GM11168 (cell line): ENCODE data around the gene CAPZB.

ENCODE experiments used
- in situ Hi-C: fragments of 300-500 bp; cut with MboI; formaldehyde crosslinking; loops from one replicate; pipeline ENCODE4 v1.12.0; 2022; ENCODE audit warnings: low sequenced_read_pairs; ENCODE audit not compliant: unreplicated experiment

Gene CAPZB

DNA sequence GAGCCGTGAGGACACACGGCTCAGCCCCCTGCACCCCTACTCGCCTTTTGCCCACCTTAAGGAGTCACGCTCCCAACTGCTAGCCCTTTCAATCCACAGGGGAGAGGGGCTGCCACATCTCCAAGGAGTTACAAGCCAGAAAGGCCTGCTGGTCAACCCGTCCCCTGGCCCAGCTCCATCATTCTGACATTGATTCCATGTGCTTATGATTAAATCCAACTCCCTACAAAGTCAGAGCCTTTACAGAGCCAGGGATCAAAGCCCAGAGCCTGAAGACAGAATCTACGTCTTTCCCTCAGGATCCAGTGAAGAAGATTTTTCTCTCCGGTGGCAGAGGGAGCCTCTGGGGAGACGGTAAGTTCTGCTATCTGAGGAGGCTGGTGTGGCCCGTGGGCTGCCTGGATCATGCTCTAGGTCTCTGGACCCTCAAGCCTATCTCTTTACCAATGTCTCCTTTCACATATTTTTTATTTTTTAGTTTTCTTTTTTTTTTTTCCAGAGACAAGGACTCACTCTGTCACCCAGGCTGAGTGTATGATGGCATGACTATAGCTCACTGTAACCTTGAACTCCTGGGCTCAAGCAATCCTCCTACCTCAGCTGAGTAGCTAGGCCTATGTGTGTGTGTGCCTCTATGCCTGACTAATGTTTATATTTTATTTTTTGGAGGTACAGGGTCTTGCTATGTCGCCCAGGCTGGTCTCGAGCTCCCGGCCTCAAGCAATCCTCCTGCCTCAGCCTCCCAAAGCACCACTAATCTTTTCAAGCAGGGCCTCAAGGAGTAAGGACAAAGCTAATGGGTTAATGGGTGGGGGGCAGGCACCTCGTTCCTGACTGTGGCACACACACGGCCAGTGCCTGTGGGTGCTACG, 111.9 kb downstream of the CAPZB start:
- in situ Hi-C loops = no loop called here

DNA sequence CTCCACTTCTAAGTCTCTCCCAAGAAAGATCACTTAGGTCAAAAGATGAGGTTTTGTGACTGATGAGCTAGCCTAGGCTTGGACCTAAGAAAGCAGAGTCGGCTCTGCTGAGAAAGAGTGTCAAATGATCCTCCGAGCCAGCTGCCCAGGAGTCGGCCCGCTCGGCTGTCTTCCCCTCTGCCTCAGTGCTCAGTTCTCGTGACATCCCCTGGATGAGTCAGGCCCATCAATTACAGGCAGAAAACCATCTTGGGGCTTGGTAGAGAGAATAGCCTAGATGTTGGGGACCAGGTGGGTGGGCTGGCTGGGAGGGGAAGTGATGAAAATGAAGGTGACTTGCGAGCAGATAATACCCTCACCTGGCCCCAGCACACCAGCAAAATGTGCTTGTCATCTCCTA, 112.7 kb downstream of the CAPZB start:
- in situ Hi-C loops = no loop called here

- in situ Hi-C loops = no loop called here
These were observed 113.2 kb downstream of the CAPZB start for GRCh38 chr1:19372136-19372514.

GRCh38 chr1:19371226-19372135, 113.9 kb downstream of the CAPZB start:
- in situ Hi-C loops = no loop called here

DNA sequence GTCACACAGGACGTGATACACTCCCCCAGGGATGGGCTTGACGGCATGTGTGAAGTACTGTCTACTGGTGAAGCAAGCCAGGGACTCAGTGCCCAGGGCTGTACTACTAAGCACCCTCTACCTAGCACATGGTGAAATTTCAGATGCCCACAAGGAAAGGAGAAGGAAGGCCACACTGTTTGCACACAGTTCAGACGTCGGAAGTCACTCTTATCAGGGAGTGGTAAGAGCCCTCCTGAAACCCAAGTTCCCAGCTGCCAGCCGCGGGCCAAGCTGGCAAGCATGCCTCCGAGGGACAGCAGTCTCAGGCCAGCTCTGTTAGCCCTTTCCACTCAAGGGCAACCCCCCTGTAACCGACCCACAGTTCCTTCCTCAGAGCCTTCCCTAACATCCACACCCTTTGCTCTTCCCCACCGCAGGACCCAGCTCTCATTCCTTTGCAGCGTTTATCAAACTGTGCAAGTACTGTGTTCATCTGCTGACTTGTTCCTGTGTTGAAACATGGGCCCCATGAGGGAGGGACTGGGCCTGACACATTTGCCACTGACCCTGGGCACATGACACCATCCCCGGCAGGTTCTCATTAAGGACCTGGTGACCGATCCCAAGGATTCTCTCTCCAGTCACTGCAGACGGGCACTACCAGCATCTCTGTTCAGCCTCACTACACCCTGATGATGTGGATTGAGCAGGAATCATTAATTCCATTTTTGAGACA, 114.7 kb downstream of the CAPZB start:
- in situ Hi-C loops = no loop called here

DNA sequence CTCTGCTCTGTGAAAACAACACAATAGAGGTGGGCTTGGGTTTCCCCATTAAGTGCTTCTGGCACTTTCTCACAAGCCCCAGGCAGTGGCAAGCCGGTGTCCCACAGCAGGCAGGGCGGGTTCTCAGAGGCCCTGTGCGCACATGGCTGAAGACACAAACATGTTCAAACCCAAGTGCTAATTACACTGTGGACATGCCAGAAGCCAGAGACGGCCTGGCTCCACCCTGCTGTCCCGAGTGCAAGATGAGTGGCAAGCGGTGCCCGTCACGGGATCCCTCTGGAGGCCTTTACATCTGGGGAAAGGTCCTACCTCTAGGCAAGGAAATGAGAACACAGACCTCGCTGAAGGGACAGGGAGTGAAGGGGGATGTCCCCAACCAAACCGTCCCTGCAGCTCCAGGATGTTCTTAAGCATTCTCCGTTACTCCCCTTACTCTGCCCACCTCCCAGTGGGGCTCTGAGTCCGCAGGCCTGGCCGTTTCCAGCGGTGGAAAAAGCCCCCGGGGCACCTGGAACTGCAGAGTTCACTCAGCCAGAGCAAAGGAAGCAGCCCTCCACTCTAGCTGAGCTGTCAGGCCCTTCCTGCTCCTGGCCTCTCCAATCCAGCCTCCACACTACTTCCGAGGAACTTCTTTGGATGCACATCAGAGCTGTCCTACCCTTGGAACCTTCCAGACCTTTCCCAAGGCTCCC, 115.8 kb downstream of the CAPZB start:
- in situ Hi-C loops = no loop called here

- in situ Hi-C loops = no loop called here
These were observed 116.4 kb downstream of the CAPZB start for GRCh38 chr1:19368964-19369363.

GRCh38 chr1:19368050-19368449, 117.3 kb downstream of the CAPZB start:
- in situ Hi-C loops = no loop called here

GRCh38 chr1:19367584-19368041, 117.7 kb downstream of the CAPZB start:
- in situ Hi-C loops = no loop called here

DNA sequence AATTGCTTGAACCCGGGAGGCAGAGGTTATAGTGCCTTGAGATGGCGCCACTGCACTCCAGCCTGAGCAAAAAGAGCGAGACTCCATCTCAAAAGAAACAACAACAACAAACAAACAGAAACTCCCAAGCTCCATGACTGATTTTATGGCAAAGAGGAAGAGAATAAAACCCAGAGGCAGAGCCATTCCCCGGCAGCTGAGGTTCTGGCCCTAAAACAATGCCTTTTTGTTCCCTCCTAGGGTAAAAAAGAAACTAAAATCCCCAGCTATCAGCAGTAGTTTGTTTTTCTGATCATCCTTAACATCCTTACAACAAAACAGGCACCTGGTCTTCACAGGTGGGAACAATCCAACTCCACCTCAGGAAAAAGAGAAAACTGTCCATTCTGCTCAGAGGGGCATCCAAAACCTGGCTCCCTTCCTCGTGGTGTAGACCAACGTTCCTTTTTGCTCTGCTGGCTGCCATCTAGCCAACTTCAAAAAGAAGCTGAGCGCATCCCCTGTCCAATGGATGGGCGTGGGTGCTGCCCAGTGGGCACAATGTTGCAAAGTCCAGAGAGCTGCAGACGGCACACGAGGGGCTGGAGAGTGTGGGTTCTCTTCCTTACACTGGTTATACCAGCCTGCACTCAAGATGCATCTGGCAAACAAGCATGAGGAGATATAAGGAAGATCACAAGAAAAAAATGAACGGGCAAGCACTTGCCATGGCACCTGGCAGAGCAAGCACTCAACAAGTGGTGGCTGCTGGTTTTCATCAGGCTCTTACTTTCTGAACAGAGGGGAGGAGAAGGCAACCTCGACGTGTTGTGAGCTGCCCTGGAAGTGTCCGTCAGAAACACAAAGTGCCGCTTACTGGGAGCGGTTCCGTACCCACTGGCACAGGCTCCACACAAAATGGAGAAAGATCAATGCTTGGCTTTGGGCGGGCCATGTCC, 118.5 kb downstream of the CAPZB start:
- in situ Hi-C loops = no loop called here

GRCh38 chr1:19365721-19366120, 119.6 kb downstream of the CAPZB start:
- in situ Hi-C loops = no loop called here

GRCh38 chr1:19363536-19364152, 121.7 kb downstream of the CAPZB start:
- in situ Hi-C loops = no loop called here

DNA sequence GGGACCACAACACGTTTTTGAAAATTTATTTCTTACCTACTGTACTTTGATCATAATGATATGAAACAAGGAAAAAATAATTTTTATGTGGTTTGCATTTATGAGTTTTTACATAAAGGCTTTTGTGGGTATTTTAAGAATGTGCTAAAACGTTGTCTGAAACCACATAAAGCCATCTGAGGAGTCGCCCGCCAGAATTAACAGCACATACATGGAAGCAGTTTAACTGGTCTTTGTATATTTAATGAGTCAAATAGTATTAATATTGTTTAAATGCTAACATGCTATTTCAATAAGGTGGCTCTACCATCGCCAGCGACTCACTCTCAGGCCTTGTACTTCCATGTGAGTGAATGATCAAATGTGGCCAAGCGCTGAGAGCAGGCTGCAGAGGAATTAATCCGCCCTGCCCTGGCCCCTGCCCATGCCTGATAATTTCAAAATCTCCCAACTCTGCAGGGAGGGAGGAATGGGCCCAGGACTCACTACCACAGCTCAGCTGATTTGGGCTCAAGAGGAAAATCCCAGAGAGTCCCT, 123.7 kb downstream of the CAPZB start:
- in situ Hi-C loops = no loop called here

DNA sequence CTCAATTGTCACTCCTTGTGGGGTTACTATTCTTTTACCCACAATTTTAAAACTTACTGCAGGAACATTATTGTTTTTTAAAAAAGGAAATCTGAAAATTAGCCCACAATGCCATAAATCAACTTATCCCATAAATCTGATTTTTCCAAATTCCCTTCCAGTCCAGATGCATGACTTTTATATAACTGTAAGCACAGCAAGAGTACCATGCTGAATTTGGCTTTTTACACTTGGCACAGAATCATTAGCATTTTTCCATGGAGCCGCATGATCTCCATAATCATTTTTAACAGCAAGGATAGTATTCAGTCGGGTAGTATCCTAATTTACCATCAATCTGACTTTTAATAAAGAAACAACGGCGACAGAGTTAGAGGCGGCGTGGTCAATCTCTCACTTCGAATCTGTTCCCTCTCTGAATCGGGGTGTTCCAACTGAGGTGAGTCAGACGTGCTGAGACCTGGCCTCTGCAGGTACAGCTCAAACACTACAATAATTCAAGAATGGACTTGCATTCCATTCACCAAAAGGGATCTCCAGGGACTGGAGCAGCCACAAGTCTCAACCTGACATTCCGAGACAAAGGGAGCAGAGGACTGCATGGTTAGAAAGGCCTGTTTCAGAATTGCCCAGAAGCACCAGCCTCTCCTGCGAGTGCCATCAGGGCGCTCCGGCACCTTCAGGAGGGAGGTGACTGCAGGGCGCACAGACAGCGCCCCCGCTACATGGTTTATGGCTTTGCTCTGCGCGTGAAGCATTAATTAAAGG, 124.3 kb downstream of the CAPZB start:
- in situ Hi-C loops = no loop called here

DNA sequence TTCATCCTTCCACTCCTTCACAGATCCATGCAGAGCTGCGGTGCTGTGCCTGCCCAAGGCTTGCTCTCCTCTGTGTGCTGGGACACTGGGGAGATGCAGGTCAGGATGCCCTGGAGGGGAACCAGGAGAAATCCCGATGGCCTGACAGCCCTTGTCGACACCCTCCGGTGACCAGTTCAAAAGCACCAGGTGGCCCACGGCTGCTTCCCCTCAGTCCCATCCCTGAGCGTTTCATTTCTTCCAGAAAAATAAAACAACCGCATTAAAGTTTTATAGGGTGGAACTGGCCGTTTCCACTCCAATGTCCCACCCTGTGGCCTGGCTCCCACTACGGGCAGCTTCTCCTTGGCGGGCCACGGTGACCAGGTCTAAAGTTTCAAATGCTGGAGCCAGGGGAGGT, 124.9 kb downstream of the CAPZB start:
- in situ Hi-C loops = no loop called here

DNA sequence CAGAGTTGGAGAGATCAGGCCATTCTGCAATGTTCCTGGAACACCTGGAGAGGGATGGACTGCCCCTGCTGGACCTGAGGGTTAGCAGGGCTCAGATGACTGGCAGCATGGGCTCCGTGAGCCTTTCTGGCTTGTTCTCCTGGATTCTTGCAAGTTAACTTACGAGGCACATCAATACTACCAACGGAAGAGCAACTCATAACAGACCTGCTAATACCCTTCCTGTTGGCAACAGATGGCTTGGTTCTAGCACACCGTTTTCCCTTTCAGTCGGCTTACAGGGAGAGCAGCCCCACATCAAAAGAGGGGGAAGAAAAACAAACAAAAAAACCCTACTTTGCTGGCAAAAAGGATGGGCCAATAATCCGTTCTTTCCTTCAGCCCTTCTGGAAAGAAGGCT, 125.3 kb downstream of the CAPZB start:
- in situ Hi-C loops = no loop called here

DNA sequence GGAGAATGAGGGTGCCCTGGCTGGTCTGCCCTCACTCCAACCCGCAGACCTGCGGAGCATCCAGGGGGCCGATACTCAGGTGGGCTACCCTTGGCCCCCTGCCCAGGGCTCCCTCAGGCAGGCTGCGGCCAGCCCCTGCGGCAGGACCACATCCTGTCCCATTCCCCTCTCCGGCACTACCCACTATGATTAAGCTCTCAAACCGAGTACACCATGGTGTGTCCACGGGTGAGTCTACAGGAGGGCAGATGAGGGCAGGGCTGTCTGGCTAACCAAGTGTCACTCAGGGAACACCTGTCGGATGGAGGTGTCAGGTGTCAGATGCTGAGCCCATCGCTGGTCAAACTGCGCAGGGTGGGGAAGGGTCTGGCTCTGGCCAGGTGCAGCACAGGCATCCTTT, 126.0 kb downstream of the CAPZB start:
- in situ Hi-C loops = no loop called here

GRCh38 chr1:19358710-19359109, 126.6 kb downstream of the CAPZB start:
- in situ Hi-C loops = no loop called here
